22Rv1 (cell line): ENCODE data around the gene EIF4E1B.

Source experiments
- CTCF ChIP-seq: fragments of 450-650 bp; IDR thresholded peaks from 2 replicates; pipeline ENCODE4 v1.5.1; 2017; ENCODE audit warnings: mild to moderate bottlenecking
- ZFX ChIP-seq: fragments of 450-650 bp; IDR thresholded peaks from 2 replicates; pipeline ENCODE4 v1.6.1; 2017; ENCODE audit warnings: antibody characterized with exemption, borderline replicate concordance

- TF ChIP-seq CTCF (no peak), ZFX (no peak)
Measured at GRCh38 chr5:176608142-176608705, 22.3 kb upstream of the EIF4E1B start.
